BE2C (cell line): ENCODE results near the gene CTH. TPM values are rescaled to one million over a fixed set of nuclear protein-coding genes. Genes with fewer than 3 reads are reported as not detected.
A peak's percentile ranks its signal among the peaks of the same experiment; 100 is the strongest.
"Not testable (repeated sequence)": the region's sequence is repeated elsewhere in the genome, so short reads cannot be mapped to it uniquely, and the experiment has no call there.

ENCODE experiments used
- DNase-seq: peaks from one replicate; pipeline ENCODE4 v3.0.0-alpha.2; 2020
- H3K27me3 ChIP-seq: fragments of 250-450 bp; sonication (Bioruptor Pico); 2 replicates; pipeline ENCODE4 v1.5.1; 2020; ENCODE audit warnings: mild to moderate bottlenecking
- H3K36me3 ChIP-seq: fragments of 250-450 bp; sonication (Bioruptor Pico); 2 replicates; pipeline ENCODE4 v1.5.1; 2020; ENCODE audit warnings: mild to moderate bottlenecking
- H3K4me1 ChIP-seq: fragments of 250-450 bp; sonication (Bioruptor Pico); 2 replicates; pipeline ENCODE4 v1.5.1; 2020
- H3K4me3 ChIP-seq: 2 replicates; pipeline ENCODE4 v1.5.1; 2011; ENCODE audit warnings: low read depth, low read length
- H3K9me3 ChIP-seq: fragments of 250-450 bp; sonication (Bioruptor Pico); 2 replicates; pipeline ENCODE4 v1.5.1; 2020
- polyA plus RNA-seq: library from polyadenylated mRNA; unstranded; fragments of >200 nt; gene quantifications from one replicate; pipeline ENCODE4 v1.2.1, GENCODE V29; 2012; ENCODE audit warnings: low read depth, missing spikeins; ENCODE audit not compliant: insufficient read length, insufficient read depth
- TF ChIP-seq, protein P1 (sequence below): IDR thresholded peaks from 2 replicates; pipeline ENCODE4 v1.5.1; 2012; ENCODE audit warnings: mild to moderate bottlenecking, low read depth, low read length

The CTH gene
- 1.2 TPM for polyA plus RNA-seq

DNA sequence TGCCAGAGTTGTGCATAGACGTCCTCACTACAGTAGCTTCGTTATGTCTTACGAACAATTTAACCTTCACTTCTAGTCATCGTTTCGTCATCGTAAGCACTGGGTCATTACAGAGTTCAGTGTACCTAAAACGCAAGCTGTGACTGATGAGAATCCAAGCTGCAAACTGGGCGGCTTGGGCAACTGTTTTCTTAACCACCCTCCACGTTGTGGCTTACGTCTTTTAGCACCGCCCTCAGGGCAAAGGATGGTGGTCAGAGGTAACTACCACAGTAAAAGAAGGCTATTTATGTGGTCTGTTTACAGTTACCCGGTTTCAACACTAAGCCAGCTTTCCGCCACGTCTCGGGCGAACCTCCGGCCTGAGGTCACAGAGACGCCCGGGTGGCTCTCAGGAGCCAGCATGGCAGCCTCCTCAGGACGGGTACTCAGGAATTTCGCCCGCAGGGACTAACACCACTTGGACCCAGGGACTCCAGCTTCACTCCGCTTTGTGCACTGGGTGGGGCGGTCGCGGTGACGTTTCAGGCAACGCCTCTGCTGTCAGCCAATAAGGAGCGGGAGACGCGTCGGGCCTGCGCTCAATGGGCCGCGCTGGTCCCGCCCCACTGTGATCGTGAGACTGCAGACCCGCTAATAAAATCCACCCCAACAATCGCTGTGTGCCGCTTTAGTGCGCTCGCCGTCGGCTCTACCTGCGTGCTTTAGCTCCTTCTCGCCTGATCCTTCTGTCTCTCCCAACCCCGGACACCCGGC lies at the start of gene CTH:
Gene CTH (plus strand): TSS at position 665 of the 756 bp plus-strand sequence. CDS start 148 bp downstream, outside the sequence.
- Histone ChIP-seq H3K4me1 (no peaks in the 10 kb centered on the region), H3K4me3 (peak within 1 kb of the TSS; percentile 89), H3K27me3 (no peaks in the 10 kb centered on the region), H3K9me3 (no peaks in the 10 kb centered on the region), H3K36me3 (no peaks in the 10 kb centered on the region)
- peak; percentile 92 for DNase-seq
- TF ChIP-seq, protein P1, sequence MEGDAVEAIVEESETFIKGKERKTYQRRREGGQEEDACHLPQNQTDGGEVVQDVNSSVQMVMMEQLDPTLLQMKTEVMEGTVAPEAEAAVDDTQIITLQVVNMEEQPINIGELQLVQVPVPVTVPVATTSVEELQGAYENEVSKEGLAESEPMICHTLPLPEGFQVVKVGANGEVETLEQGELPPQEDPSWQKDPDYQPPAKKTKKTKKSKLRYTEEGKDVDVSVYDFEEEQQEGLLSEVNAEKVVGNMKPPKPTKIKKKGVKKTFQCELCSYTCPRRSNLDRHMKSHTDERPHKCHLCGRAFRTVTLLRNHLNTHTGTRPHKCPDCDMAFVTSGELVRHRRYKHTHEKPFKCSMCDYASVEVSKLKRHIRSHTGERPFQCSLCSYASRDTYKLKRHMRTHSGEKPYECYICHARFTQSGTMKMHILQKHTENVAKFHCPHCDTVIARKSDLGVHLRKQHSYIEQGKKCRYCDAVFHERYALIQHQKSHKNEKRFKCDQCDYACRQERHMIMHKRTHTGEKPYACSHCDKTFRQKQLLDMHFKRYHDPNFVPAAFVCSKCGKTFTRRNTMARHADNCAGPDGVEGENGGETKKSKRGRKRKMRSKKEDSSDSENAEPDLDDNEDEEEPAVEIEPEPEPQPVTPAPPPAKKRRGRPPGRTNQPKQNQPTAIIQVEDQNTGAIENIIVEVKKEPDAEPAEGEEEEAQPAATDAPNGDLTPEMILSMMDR, result no peak

- TF ChIP-seq, protein P1, result no peak
- no peaks in the 10 kb centered on the region for H3K27me3 ChIP-seq
- no peaks in the 10 kb centered on the region for H3K36me3 ChIP-seq
- no peak overlapping the region for H3K4me3 ChIP-seq
- H3K9me3 ChIP-seq, result no peaks in the 10 kb centered on the region
- DNase-seq, result no peak
- H3K4me1 ChIP-seq, result no peaks in the 10 kb centered on the region
Observed at GRCh38 chr1:70361727-70362398, 49.2 kb upstream of the CTH start.

GRCh38 chr1:70364439-70364838 lies 46.6 kb upstream of the CTH start:
- Histone ChIP-seq H3K27me3 (no peaks in the 10 kb centered on the region), H3K4me1 (no peaks in the 10 kb centered on the region), H3K9me3 (no peaks in the 10 kb centered on the region), H3K36me3 (no peaks in the 10 kb centered on the region), H3K4me3 (no peak overlapping the region)
- TF ChIP-seq, protein P1, result no peak
- DNase-seq, result no peak

GRCh38 chr1:70366425-70366952 lies 44.6 kb upstream of the CTH start:
- not testable (repeated sequence) for H3K27me3 ChIP-seq, DNase-seq, H3K9me3 ChIP-seq, H3K36me3 ChIP-seq, H3K4me1 ChIP-seq, H3K4me3 ChIP-seq

GRCh38 chr1:70366997-70367396 lies 44.1 kb upstream of the CTH start:
- H3K9me3 ChIP-seq, H3K36me3 ChIP-seq, H3K27me3 ChIP-seq, H3K4me1 ChIP-seq, DNase-seq, H3K4me3 ChIP-seq: not testable (repeated sequence)

GRCh38 chr1:70367397-70367796 lies 43.7 kb upstream of the CTH start:
- not testable (repeated sequence) for H3K27me3 ChIP-seq, H3K4me1 ChIP-seq, DNase-seq, H3K36me3 ChIP-seq, H3K4me3 ChIP-seq, H3K9me3 ChIP-seq

DNA sequence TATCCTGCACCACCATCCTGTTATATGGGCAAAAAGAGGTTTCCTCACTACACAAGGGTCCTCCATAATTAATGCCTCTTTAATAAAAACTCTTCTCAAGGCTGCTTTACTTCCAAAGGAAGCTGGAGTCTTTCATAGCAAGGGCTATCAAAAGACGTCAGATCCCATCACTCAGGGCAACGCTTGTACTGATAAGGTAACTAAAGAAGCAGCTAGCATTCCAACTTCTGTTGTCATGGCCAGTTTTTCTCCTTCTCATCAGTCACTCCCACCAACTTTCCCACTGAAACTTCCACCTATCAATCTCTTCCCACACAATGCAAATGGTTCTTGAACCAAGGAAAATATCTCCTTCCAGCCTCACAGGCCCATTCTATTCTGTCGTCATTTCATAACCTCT lies 39.5 kb upstream of the CTH start:
- H3K36me3 ChIP-seq, H3K4me1 ChIP-seq, H3K27me3 ChIP-seq, H3K4me3 ChIP-seq, DNase-seq, H3K9me3 ChIP-seq: not testable (repeated sequence)

DNA sequence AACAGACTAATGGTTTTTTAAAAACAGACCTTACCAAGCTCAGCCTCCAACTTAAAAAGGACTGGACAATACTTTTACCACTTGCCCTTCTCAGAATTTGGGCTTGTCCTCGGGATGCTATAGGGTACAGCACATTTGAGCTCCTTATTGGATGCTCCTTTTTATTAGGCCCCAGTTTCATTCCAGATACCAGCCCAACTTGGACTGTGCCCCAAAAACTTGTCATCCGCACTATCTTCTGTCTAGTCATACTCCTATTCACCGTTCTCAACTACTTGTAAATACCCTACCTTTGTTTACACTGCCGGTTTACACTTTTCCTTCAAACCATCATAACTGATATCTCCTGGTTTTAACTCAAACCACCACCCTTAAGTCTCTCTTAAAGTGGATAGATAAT lies 38.6 kb upstream of the CTH start:
- Histone ChIP-seq H3K36me3 (no peaks in the 10 kb centered on the region), H3K4me1 (no peaks in the 10 kb centered on the region), H3K9me3 (no peaks in the 10 kb centered on the region), H3K27me3 (no peaks in the 10 kb centered on the region), H3K4me3 (no peak overlapping the region)
- no peak for DNase-seq
- TF ChIP-seq, protein P1, result no peak

- not testable (repeated sequence) for H3K4me1 ChIP-seq, H3K4me3 ChIP-seq, DNase-seq, H3K27me3 ChIP-seq, H3K9me3 ChIP-seq, H3K36me3 ChIP-seq
Observed at GRCh38 chr1:70373580-70373979, 37.5 kb upstream of the CTH start.
